22Rv1 (cell line): ENCODE measurements around the gene GMNN.

ENCODE experiments used
- CTCF ChIP-seq: fragments of 450-650 bp; IDR thresholded peaks from 2 replicates; pipeline ENCODE4 v1.5.1; 2017; ENCODE audit warnings: mild to moderate bottlenecking
- ZFX ChIP-seq: fragments of 450-650 bp; IDR thresholded peaks from 2 replicates; pipeline ENCODE4 v1.6.1; 2017; ENCODE audit warnings: antibody characterized with exemption, borderline replicate concordance

- TF ChIP-seq CTCF, result no peak
- no peak for TF ChIP-seq ZFX
Measured at GRCh38 chr6:24799541-24799915, 24.8 kb downstream of the GMNN start.
